ENCODE measurements around the gene CASP4. TPM values are rescaled to one million over a fixed set of nuclear protein-coding genes. Genes with fewer than 3 reads are reported as not detected.
A peak's percentile ranks its signal among the peaks of the same experiment; 100 is the strongest.

Gene CASP4
- total and polyA plus RNA-seq, 2 experiments from 2014 or later: 0.35 TPM; not detected in 1

- peaks cover 5% of the 10 kb centered on the region; the same call in 1 of the 3 replicates for H3K36me3 Mint-ChIP-seq (ENCODE audit: low read depth)
Measured at GRCh38 chr11:105004021-105004420, 35.6 kb upstream of the CASP4 start.

GRCh38 chr11:105003151-105003550 lies 34.8 kb upstream of the CASP4 start:
- H3K4me1 Mint-ChIP-seq: no peaks in the 10 kb centered on the region
- Histone ChIP-seq H3K4me1 (ENCODE audit: insufficient read depth) (no peaks in the 10 kb centered on the region), H3K27me3 (ENCODE audit: insufficient read depth) (no peaks in the 10 kb centered on the region), H3K36me3 (ENCODE audit: insufficient read depth) (no peaks in the 10 kb centered on the region), H3K9me2 (ENCODE audit: insufficient read depth) (no peaks in the 10 kb centered on the region), H2AFZ (no peak overlapping the region), H3K79me2 (replicated peaks; ENCODE audit: insufficient read depth) (no peaks in the 10 kb centered on the region), H3K27ac (ENCODE audit: low read depth) (no peak overlapping the region), H3K4me3 (no peak overlapping the region), H3F3A (replicated peaks; ENCODE audit: low read depth) (no peaks in the 10 kb centered on the region), H4K20me1 (replicated peaks; ENCODE audit: insufficient read depth) (no peaks in the 10 kb centered on the region), H3K4me2 (no peak overlapping the region)
- peaks cover 5% of the 10 kb centered on the region; the same call in 1 of the 3 replicates for H3K36me3 Mint-ChIP-seq (ENCODE audit: low read depth)
- no peak overlapping the region for H3K27ac Mint-ChIP-seq
- no peak for TF ChIP-seq ETS1 (IDR thresholded peaks at IDR 0.05)
- DNase-seq (ENCODE audit: low spot score) (no peak), ATAC-seq (no peak)
- no peaks in the 10 kb centered on the region for H3K9me3 Mint-ChIP-seq
- H3K4me3 Mint-ChIP-seq: no peak overlapping the region
- peaks cover 4% of the 10 kb centered on the region for H3K27me3 Mint-ChIP-seq (ENCODE audit: insufficient read depth, low read depth, poor library complexity)

More at GRCh38 chr11:105004021-105004420, 35.6 kb upstream of the CASP4 start:
- Mint-ChIP-seq H3K27ac (no peak overlapping the region), H3K27me3 (ENCODE audit: insufficient read depth, low read depth, poor library complexity) (peaks cover 4% of the 10 kb centered on the region), H3K9me3 (no peaks in the 10 kb centered on the region), H3K4me3 (no peak overlapping the region), H3K4me1 (no peaks in the 10 kb centered on the region)
- no peak for ATAC-seq
- no peak for TF ChIP-seq STAT1 (IDR thresholded peaks at IDR 0.05; ENCODE audit: unreplicated experiment)
- no peak for TF ChIP-seq ETS1 (IDR thresholded peaks at IDR 0.05)
- no peak for TF ChIP-seq EZH2 (IDR thresholded peaks at IDR 0.05; ENCODE audit: low read depth, unreplicated experiment)
- no peak for TF ChIP-seq CTCF (conservative IDR thresholded peaks at IDR 0.05; ENCODE audit: low read depth in 2 of 2)
- no peak for TF ChIP-seq POLR2AphosphoS5 (IDR thresholded peaks at IDR 0.05; ENCODE audit: low read depth)
- no peaks in the 10 kb centered on the region for H3K4me1 ChIP-seq (ENCODE audit: insufficient read depth)
- H3K79me2 ChIP-seq (replicated peaks; ENCODE audit: insufficient read depth): no peaks in the 10 kb centered on the region
- no peaks in the 10 kb centered on the region for H3F3A ChIP-seq (replicated peaks; ENCODE audit: low read depth)
- no peak overlapping the region for H3K4me3 ChIP-seq
- no peaks in the 10 kb centered on the region for H3K36me3 ChIP-seq (ENCODE audit: insufficient read depth)
- H3K4me2 ChIP-seq: no peak overlapping the region
- H2AFZ ChIP-seq: no peak overlapping the region
- no peak for DNase-seq (ENCODE audit: low spot score)
- no peaks in the 10 kb centered on the region for H4K20me1 ChIP-seq (replicated peaks; ENCODE audit: insufficient read depth)
- H3K9me2 ChIP-seq (ENCODE audit: insufficient read depth): no peaks in the 10 kb centered on the region
- H3K27ac ChIP-seq (ENCODE audit: low read depth): no peak overlapping the region
- no peaks in the 10 kb centered on the region for H3K27me3 ChIP-seq (ENCODE audit: insufficient read depth)

- H3K79me2 ChIP-seq (replicated peaks; ENCODE audit: insufficient read depth): no peaks in the 10 kb centered on the region
- H3K4me1 ChIP-seq (ENCODE audit: insufficient read depth): no peaks in the 10 kb centered on the region
- peak; percentile 72 for ATAC-seq
- H2AFZ ChIP-seq: peak overlapping the region; percentile 35; the same call in 1 of the 2 replicates
- H3K4me2 ChIP-seq: no peak overlapping the region
- H3K9me2 ChIP-seq (ENCODE audit: insufficient read depth): peaks cover 4% of the 10 kb centered on the region; the same call in 1 of the 2 replicates
- no peaks in the 10 kb centered on the region for H3F3A ChIP-seq (replicated peaks; ENCODE audit: low read depth)
- no peak overlapping the region for H3K4me3 ChIP-seq
- no peak for TF ChIP-seq NANOG (IDR thresholded peaks at IDR 0.05; ENCODE audit: borderline replicate concordance)
- TF ChIP-seq CREB1 (CRISPR knock-in tag; IDR thresholded peaks at IDR 0.05; ENCODE audit: low read depth): no peak
- peak; percentile 96 to 97 for TF ChIP-seq CTCF (conservative IDR thresholded peaks at IDR 0.05; ENCODE audit: low read depth in 2 of 2)
- TF ChIP-seq ETS1 (IDR thresholded peaks at IDR 0.05): no peak
- no peaks in the 10 kb centered on the region for H4K20me1 ChIP-seq (replicated peaks; ENCODE audit: insufficient read depth)
- Mint-ChIP-seq H3K36me3 (ENCODE audit: low read depth) (peaks cover 5% of the 10 kb centered on the region; the same call in 1 of the 3 replicates), H3K27me3 (ENCODE audit: insufficient read depth, low read depth, poor library complexity) (peaks cover 4% of the 10 kb centered on the region), H3K4me3 (no peak overlapping the region), H3K4me1 (no peaks in the 10 kb centered on the region), H3K27ac (no peak overlapping the region), H3K9me3 (no peaks in the 10 kb centered on the region)
- no peaks in the 10 kb centered on the region for H3K36me3 ChIP-seq (ENCODE audit: insufficient read depth)
- no peak overlapping the region for H3K27ac ChIP-seq (ENCODE audit: low read depth)
- peak; percentile 62 for DNase-seq (ENCODE audit: low spot score)
- no peaks in the 10 kb centered on the region for H3K27me3 ChIP-seq (ENCODE audit: insufficient read depth)
Measured at GRCh38 chr11:105000797-105001196, 32.4 kb upstream of the CASP4 start.

Measured in GM23338 (cell line).